ENCODE data around the gene HOXA7. TPM values are rescaled to one million over a fixed set of nuclear protein-coding genes. Genes with fewer than 3 reads are reported as not detected.
A peak's percentile ranks its signal among the peaks of the same experiment; 100 is the strongest.

Gene HOXA7
- total RNA-seq, 1 donor from 2014 or later = 20.5 TPM

GRCh38 chr7:27122077-27122910 is 34.2 kb downstream of the HOXA7 start:
- no peak for DNase-seq (ENCODE audit: low read depth)

- no peak for DNase-seq (ENCODE audit: low read depth)
Measured at GRCh38 chr7:27121684-27122076, 34.8 kb downstream of the HOXA7 start.

- DNase-seq (ENCODE audit: low read depth) = no peak
Measured at GRCh38 chr7:27119412-27119911, 37.0 kb downstream of the HOXA7 start.

DNA sequence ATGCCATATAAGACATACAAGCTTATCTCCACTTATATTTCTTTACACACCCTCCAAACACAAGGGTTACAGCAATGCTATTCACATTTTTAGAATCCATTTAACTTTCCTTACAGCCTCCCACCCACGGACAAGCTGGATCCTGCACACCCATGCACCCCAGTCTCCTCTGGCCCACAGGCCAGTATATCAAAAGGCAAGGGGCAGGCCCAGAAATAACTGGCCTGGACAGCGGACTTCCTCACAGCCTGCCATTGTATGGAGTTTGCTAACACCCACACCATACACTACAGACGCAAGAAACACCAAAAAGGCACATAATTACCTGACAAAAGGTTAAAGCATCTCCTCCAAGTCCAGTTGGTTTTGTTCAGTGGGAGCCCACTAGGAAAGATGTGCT is 37.9 kb downstream of the HOXA7 start:
- no peak for DNase-seq (ENCODE audit: low read depth)

DNA sequence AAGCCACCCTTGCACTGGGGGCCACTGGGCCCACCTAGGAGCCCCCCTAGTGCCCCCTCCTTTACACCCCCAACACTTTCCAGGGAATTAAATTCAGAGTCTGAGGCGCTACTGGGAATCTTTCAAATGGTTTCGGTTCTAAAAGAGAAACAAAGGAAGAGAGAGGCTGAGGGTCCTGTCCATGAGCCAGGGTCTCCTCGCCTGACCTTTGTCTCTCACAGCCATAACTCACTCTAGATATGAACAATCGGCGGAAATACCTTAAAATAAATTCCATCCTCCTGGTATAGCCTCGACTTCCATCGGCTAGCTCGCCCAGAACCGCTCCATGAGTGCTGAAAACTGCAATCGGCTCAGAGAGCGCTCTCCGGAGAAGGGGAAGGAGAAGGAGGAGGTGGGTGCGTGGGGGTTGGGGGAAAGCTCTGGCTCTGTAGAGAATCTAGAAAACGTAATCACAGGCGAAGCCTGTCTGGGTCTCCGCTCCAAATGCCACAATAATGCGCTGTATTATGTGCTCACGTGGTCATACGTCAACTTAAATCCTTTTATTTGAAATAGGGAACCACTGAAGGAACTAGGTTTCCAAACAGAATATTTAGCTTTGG is 38.5 kb downstream of the HOXA7 start:
- no peak for DNase-seq (ENCODE audit: low read depth)

DNA sequence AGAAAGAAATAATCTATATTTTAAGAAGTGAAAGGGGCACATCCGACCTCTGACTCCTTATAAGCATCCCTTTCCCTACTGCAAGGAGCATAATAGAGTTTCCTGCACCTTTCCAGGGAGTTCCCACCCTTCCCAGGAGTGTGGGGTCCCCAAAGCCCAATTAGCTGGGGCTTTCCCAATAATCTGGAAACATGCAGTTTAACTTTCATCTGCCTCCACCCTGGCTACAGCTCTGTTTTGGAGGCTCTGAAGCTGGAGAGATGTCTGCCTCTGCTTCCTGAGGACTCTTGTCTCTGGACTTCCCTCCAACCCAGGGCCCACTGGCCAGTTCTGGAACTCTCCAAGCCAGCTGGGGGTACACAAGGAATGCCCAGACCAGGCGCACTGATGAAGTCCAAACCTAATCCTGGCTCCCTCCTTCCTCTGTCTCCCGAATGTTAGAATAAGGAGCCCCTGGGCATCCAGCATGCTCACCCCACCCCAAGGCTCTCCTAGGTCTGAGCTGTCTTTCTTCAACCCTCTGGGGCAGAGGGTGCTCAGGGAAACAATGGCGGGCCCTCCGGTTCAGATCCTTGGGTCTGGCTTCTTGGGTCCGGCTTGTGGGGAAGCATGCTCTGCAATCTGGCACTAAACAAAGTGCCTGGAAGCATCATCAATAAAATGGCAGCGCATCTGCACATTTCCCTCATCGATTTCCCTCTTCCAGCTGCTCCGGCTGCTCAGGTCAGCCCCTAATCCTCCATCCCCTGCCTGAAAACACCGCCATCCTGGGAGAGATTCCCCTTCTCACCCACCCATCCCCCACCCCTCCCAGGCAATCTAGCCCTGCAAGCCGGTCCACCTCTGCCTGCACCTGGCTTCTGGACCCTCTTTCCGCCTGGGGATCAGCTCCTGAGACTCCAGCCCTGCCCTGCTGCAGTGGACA is 39.3 kb downstream of the HOXA7 start:
- DNase-seq (ENCODE audit: low read depth) = no peak

- DNase-seq (ENCODE audit: low read depth) = no peak
Measured at GRCh38 chr7:27116031-27116961, 40.2 kb downstream of the HOXA7 start.

DNA sequence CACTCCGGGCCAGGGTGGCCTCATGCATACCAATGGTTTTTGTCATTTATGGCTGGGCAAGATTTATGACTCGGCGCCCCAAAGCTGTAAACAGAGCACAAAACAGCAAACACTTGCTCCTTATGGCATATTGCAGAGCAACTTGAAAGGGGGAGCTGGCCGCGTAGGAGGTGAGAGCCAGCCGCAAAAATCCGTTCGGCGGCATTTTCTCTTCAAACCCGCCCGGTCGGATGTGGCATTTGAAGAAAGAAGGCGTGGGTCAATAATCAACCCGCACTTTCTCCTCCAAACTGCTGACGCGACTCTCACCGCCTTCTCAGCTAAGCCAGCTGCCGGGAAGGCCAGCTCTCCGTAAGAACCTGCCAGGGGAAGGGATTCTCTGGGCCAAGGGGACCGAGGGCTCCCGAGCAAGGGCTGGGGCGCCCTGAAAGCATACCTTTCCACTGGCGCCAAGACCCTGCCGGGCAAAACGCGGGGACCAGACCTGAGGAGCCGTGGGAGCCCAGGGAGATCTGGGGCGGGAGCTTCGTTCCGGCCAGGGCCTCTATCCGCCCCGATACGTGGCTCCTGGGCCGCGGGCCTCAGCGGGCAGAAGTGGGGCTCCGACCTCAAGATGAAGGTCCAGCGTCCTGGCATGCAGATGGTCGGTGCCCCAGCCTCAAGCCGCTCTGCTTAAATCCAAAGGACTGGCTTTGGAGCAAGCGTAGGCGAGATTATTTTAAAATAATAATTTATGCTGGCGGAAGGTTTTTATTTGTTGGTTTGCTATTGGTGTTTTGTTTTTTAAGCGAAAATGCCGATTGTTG is 41.1 kb downstream of the HOXA7 start:
- no peak for DNase-seq (ENCODE audit: low read depth)

DNA sequence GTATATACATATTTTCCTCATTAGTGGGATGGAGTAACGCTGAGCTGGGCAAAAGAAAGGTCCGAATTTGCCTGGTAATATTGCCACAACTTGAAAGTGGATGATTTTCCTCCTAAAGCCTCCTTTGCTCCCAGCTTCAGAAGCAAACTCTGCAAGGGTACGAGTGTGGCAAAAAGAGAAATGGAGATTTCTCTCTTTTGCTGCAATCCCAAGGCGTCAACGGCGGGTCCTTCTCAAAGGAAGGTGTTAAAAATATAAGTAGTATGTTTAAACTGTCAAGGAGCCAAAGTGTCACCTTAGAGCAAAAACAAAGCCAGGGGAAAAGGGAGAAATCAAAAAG is 41.6 kb downstream of the HOXA7 start:
- DNase-seq (ENCODE audit: low read depth) = no peak

DNA sequence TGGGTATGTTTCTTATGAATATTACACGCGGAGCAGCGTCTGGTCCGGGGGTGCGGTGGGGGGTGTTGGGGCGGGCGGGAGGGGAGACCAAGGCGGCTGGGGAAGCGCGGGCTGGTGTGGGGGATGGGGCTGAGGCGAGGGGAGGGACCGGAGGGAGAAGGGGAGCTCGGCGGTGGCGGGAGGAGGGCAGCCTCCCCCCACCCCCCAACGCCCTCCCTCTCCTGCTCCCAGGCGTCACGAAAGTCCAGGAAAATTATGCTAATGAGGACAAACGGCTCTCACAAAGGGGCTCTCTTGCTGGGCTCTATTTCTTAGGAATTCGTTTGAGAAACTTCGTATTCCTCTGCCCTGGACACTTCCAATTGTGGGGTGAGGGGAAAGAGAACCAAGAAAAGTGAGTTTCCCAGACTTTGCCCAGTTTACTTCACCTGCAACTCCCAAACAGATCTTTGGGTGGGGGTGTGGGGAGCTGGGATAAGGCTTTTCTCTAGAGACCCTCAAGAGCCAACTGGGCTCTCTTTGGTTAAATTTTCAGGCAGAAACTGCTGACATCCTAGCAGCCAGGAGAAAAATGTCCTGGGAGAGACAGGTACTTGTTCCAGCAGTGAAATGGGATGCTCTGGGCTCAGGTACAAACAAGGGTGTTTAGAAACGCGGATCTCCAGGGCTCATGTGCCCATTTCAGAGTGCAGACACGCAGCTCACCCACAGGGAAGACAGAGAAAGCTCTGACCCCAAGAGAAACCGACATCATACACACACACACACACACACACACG is 42.3 kb downstream of the HOXA7 start:
- DNase-seq (ENCODE audit: low read depth) = peak; percentile 70

DNA sequence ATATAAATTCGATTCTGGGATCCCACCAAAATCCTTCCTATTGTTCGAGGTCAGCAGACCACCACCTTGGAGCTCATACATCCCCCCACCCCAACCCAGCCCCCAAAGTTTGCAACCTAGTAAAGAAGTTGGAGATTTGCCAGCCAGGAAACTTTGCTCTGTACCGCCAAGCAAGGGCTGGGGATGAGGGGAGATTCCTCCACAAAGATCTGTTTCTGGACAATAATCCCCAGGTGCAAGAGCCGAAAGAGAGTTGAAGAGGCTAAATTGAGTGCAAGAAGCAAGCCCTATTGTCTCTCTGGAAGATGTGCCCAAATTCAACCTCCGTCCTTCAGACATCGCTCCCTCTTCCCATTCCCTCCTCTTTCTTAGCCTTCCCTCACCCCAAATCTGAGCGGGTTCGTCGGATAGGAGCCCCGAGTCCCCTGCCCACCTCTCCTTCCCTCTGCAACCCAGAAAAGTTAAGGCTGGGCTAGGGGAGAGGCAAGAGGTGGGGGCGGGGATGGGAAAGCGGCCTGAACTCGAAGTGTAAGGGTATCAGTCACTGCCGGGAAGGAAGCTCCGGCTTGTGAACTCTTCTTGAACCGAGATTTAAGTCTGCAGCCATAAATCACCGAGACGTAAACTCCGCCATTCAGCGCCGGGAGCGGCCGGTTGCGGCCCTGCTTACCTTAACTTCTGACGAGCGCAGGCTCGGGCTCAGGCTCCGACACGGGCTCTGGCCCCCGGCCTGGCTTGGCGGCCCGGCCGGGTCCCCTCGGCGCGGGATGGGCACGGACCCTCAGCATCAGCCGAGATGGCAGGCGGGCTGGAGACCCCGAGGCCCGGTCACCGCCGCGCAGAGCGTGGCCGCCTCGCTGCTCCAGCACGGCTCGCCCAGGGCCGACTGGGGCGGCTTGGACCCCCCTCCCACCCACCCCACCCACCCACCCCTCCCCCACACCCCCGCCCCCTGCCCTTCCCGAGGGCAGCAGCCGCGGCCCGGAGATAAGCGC is 43.2 kb downstream of the HOXA7 start:
- peak; percentile 79 for DNase-seq (ENCODE audit: low read depth)

GRCh38 chr7:27112361-27112760 is 44.1 kb downstream of the HOXA7 start:
- DNase-seq (ENCODE audit: low read depth) = no peak

- no peak for DNase-seq (ENCODE audit: low read depth)
Measured at GRCh38 chr7:27111751-27112277, 44.7 kb downstream of the HOXA7 start.

GRCh38 chr7:27111042-27111750 is 45.3 kb downstream of the HOXA7 start:
- DNase-seq (ENCODE audit: low read depth) = peak; percentile 45

DNA sequence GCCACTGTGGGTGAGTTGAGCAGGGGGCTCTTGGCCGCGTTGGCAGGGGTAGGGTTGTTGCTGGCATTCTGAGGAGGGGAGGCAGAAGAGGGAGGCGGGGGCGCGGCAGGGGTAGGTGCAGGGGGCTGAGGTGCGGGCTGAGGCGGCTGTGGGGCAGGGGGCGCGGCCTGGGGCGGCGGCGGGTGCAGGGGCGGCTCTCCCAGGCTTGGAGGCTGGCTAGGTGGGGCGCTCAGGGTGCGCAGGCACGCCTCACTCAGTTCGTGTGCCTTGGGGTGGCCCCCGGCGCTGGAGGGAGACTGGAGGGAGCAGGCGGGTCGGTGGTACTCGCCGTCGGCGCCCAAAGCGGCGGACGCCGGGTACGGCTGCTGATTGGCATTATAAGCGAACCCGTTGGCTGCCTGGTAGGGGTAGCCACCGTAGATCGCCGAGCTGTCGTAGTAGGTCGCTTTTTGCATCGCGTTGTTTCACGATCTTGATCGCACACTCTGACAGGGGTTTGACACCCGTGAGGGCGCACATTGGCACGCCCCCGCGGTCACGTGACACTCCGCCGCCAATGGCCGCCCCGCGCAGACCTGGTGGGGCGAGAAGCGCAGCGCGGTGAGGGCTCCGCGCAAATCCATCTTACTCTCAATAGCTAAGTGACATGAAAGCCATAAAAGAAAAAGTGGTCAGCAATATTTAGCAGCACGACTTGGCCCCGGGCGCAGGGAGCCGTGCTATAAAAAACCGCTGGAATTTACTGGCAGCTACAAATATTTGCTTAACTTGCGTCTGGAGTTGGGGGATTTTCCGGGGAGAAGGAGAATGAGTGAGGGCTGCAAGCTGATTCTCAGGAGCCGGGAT is 46.1 kb downstream of the HOXA7 start:
- DNase-seq (ENCODE audit: low read depth) = peak; percentile 39
